Measurements from ENCODE around the gene FAM53B.
"Not testable (repeated sequence)": the region's sequence is repeated elsewhere in the genome, so short reads cannot be mapped to it uniquely, and the experiment has no call there.

Gene FAM53B, protein sequence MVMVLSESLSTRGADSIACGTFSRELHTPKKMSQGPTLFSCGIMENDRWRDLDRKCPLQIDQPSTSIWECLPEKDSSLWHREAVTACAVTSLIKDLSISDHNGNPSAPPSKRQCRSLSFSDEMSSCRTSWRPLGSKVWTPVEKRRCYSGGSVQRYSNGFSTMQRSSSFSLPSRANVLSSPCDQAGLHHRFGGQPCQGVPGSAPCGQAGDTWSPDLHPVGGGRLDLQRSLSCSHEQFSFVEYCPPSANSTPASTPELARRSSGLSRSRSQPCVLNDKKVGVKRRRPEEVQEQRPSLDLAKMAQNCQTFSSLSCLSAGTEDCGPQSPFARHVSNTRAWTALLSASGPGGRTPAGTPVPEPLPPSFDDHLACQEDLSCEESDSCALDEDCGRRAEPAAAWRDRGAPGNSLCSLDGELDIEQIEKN

DNA sequence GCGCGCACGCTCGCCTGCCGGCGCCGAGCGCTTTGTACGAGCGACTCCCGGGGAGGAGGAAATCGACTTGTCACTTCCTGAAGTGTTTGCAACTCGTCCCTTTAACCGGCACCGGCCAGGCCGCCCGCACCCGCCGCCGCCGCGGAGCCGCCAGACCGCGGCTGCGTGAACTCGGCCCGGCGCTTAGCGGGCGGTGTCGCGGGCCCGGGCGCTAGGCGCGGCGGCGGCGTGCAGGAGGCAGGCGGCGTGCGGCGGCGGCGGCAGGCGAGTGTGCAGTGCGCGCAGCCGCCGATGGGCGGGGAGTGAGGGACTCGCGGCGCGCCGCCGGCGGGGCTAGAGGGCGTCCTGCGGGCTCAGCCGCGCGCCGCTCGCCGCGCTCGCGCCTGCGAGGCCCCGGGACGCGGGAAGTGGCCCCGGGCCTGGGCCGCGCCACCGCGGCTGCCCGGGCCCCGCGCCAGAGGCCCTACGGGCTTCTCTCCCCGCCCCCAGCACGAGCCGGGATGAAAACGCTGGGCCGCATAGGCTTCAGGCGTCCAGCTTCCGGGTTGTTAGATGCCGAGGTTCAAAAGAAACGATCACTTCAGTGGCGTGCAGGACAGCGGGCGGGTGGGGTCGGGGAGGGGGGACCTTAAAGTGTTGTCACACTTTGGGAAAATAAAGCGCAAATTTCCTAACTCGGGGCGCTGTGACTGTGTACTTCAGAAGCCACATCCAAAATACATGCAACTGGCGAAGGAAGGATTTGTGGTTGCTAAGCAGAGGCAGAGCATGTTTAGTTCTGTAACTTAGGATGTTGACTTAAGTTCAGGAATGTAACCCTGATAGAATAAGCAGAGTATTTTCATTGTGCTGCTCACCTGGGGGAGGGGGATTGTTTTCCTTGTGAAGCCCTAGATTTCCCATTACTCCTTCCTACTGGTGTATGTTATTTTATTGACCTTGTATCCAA lies at the start of gene FAM53B:
FAM53B (minus strand) TSS at position 277 of the 949 bp plus-strand sequence. CDS start 37,665 bp downstream, outside the sequence.
- Histone ChIP-seq H3K27ac (ENCODE audit: low read depth, low read length) (peak within 1 kb of the TSS; percentile 77), H3K4me1 (ENCODE audit: control insufficient read depth, insufficient read depth, low read length) (peaks cover 42% of the 10 kb centered on the region)

DNA sequence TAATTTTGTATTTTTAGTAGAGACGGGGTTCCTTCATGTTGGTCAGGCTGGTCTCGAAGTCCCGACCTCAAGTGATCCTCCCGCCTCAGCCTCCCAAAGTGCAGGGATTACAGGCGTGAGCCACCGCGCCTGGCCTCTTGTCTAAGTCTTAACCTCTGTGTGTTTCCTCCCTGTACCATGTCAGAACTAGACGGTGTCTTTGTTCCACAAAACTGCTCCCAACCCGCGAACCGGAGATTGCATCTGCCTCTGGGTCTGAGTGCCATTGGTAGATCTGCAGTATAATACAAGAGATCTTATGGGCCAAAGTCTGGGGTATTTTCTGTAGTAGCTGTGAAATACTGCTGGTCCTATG lies 48.8 kb upstream of the FAM53B start:
- no peak overlapping the region for H3K4me3 ChIP-seq (ENCODE audit: low read depth, low read length)
- peaks cover 15% of the 10 kb centered on the region for H3K36me3 ChIP-seq (ENCODE audit: control insufficient read depth, insufficient read depth, low read length)
- no peak overlapping the region for H3K27ac ChIP-seq (ENCODE audit: low read depth, low read length)
- H3K9ac ChIP-seq (ENCODE audit: low read depth, low read length), result no peak overlapping the region
- H3K9me3 ChIP-seq (ENCODE audit: control insufficient read depth, insufficient read depth, low read length), result no peaks in the 10 kb centered on the region
- H3K4me1 ChIP-seq (ENCODE audit: control insufficient read depth, insufficient read depth, low read length), result no peaks in the 10 kb centered on the region
- H3K27me3 ChIP-seq (ENCODE audit: control insufficient read depth, insufficient read depth, low read length), result no peaks in the 10 kb centered on the region

More for the DNA sequence above, at the start of gene FAM53B:
- H3K9me3 ChIP-seq (ENCODE audit: control insufficient read depth, insufficient read depth, low read length), result no peaks in the 10 kb centered on the region
- peak within 1 kb of the TSS; percentile 35; the same call in 1 of the 2 replicates for H3K9ac ChIP-seq (ENCODE audit: low read depth, low read length)
- peaks cover 15% of the 10 kb centered on the region; the same call in 1 of the 2 replicates for H3K36me3 ChIP-seq (ENCODE audit: control insufficient read depth, insufficient read depth, low read length)
- peaks cover 18% of the 10 kb centered on the region for H3K27me3 ChIP-seq (ENCODE audit: control insufficient read depth, insufficient read depth, low read length)
- peak within 1 kb of the TSS; percentile 69 for H3K4me3 ChIP-seq (ENCODE audit: low read depth, low read length)

DNA sequence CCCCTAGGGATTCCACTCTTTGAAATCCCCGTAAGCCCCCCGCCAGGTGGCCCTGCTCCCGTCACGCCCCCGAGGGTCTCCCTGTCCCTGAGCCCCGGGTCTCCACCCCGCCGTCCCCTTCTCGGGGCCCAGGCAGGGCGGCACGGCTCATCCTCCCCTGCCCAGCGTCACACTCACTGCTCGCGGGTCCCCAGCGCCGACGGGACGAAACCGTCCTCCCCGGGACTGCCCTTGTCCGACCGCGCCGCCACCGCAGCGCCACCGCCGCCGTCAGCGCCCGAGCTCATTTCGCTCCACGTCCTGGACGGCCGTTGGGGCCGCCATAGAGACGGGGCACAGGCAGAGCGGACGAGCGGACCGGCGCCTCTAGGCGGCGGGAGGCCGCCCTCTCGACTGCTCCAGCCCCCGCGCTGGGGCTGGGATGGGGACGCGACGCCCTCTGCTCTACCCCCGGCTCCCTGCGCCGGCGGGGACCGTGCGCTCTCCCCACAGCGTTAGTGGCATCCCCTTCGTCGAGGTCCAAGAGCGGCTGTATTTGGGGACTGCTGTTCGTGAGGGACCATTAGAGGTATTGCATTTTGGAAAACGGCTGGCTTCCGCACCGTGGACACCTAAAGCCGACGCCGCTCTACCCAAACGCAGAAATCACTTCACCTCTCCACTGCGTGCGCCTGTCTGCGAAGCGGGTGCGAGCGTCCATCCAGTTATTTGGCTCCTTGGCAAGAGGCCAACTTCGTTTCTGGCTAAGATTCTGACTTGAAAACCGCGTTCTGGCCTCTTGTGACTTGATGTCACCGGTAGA lies 47.6 kb upstream of the FAM53B start, which contains the start of gene EEF1AKMT2:
EEF1AKMT2 (minus strand) TSS at position 341 of the 802 bp plus-strand sequence; CDS start at position 287, 54 bp downstream.
- Histone ChIP-seq H3K27ac (ENCODE audit: low read depth, low read length) (peak within 1 kb of the TSS; percentile 89), H3K9ac (ENCODE audit: low read depth, low read length) (peak within 1 kb of the TSS; percentile 82), H3K4me1 (ENCODE audit: control insufficient read depth, insufficient read depth, low read length) (no peaks in the 10 kb centered on the region), H3K27me3 (ENCODE audit: control insufficient read depth, insufficient read depth, low read length) (no peaks in the 10 kb centered on the region), H3K36me3 (ENCODE audit: control insufficient read depth, insufficient read depth, low read length) (peaks cover 25% of the 10 kb centered on the region), H3K9me3 (ENCODE audit: control insufficient read depth, insufficient read depth, low read length) (no peaks in the 10 kb centered on the region), H3K4me3 (ENCODE audit: low read depth, low read length) (peak within 1 kb of the TSS; percentile 90)

DNA sequence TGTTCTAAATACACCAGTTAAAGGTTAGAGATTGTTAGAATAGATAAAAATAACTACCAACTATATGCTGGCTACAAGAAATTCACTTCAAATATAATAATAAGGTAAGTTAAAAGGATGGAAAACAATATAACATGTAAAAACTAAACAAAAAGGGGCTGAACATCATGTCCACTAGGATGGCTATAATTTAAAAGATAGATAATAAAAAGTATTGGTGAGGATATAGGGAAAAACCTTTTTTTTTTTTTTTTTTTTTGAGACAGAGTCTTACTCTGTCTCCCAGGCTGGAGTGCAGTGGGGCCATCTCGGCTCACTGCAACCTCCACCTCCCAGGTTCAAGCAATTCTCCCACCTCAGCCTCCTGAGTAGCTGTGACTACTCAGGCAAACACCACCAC lies 38.7 kb upstream of the FAM53B start:
- not testable (repeated sequence) for H3K4me1 ChIP-seq (ENCODE audit: control insufficient read depth, insufficient read depth, low read length); H3K4me3 ChIP-seq (ENCODE audit: low read depth, low read length); H3K27me3 ChIP-seq (ENCODE audit: control insufficient read depth, insufficient read depth, low read length); H3K27ac ChIP-seq (ENCODE audit: low read depth, low read length); H3K9ac ChIP-seq (ENCODE audit: low read depth, low read length); H3K9me3 ChIP-seq (ENCODE audit: control insufficient read depth, insufficient read depth, low read length)
- H3K36me3 ChIP-seq (ENCODE audit: control insufficient read depth, insufficient read depth, low read length), result peaks cover 53% of the 10 kb centered on the region

DNA sequence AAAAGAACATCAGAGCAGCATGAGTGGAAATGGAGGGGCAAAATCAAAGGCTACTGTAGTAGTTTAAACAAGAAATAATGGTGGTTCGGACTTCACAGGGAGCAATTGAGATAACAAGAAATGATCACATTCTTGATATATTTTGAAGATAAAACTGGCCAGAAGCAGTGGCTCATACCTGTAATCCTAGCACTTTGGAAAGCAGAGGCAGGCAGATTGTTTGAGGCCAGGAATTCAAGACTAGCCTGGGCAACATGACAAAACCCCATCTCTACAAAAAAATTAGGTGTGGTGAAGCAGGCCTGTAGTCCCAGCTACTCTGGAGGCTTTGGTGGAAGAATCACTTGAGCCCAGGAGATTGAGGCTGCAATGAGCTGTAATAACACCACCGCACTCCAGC lies 24.6 kb upstream of the FAM53B start:
- H3K36me3 ChIP-seq (ENCODE audit: control insufficient read depth, insufficient read depth, low read length), result peaks cover 62% of the 10 kb centered on the region
- no peak overlapping the region for H3K9ac ChIP-seq (ENCODE audit: low read depth, low read length)
- no peaks in the 10 kb centered on the region for H3K4me1 ChIP-seq (ENCODE audit: control insufficient read depth, insufficient read depth, low read length)
- H3K27ac ChIP-seq (ENCODE audit: low read depth, low read length), result no peak overlapping the region
- H3K27me3 ChIP-seq (ENCODE audit: control insufficient read depth, insufficient read depth, low read length), result no peaks in the 10 kb centered on the region
- H3K4me3 ChIP-seq (ENCODE audit: low read depth, low read length), result no peak overlapping the region
- H3K9me3 ChIP-seq (ENCODE audit: control insufficient read depth, insufficient read depth, low read length), result no peaks in the 10 kb centered on the region

DNA sequence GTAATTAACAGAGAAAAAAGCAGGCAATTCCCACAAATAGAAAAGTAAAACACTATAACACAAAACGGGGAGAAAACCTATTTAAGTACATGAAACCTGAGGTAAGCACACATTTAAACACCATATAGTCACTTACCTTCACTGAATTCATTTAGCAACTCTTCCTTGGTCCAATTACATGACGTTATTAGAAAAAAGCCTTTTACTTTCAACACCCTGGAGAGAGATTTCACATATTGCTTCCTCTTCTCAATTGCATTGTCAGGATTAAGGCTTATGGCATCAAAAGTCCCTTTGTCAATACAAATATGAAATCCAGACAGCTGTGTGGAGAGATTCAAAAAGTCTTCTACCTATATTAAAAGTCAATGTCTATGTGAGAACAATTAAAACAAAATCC lies 21.1 kb upstream of the FAM53B start:
- Histone ChIP-seq H3K4me1 (ENCODE audit: control insufficient read depth, insufficient read depth, low read length) (no peaks in the 10 kb centered on the region), H3K4me3 (ENCODE audit: low read depth, low read length) (no peak overlapping the region), H3K9me3 (ENCODE audit: control insufficient read depth, insufficient read depth, low read length) (no peaks in the 10 kb centered on the region), H3K27me3 (ENCODE audit: control insufficient read depth, insufficient read depth, low read length) (no peaks in the 10 kb centered on the region), H3K36me3 (ENCODE audit: control insufficient read depth, insufficient read depth, low read length) (peaks cover 66% of the 10 kb centered on the region), H3K27ac (ENCODE audit: low read depth, low read length) (no peak overlapping the region), H3K9ac (ENCODE audit: low read depth, low read length) (no peak overlapping the region)

DNA sequence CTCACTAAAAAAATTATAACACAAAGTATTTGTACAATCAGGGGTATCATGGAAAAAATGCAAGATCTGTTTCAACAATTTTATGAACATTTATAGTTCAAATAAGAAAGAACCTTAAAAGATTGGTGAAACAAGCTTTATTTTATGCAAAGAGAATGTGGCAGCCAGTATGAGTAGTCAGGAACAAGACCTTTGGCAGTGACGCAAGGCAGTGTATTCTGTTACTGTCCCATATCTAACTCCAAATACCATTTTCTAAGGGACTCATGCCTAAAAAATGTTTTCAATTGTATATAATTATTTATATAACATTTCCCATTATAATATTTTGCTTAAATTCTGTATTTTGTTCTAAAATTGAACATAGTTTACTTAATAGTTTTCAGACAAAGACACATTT lies 19.1 kb upstream of the FAM53B start:
- H3K27me3 ChIP-seq (ENCODE audit: control insufficient read depth, insufficient read depth, low read length), result no peaks in the 10 kb centered on the region
- H3K4me1 ChIP-seq (ENCODE audit: control insufficient read depth, insufficient read depth, low read length), result peaks cover 5% of the 10 kb centered on the region; the same call in 1 of the 2 replicates
- H3K9me3 ChIP-seq (ENCODE audit: control insufficient read depth, insufficient read depth, low read length), result no peaks in the 10 kb centered on the region
- H3K36me3 ChIP-seq (ENCODE audit: control insufficient read depth, insufficient read depth, low read length), result peaks cover 77% of the 10 kb centered on the region
- no peak overlapping the region for H3K9ac ChIP-seq (ENCODE audit: low read depth, low read length)
- H3K27ac ChIP-seq (ENCODE audit: low read depth, low read length), result no peak overlapping the region
- no peak overlapping the region for H3K4me3 ChIP-seq (ENCODE audit: low read depth, low read length)

DNA sequence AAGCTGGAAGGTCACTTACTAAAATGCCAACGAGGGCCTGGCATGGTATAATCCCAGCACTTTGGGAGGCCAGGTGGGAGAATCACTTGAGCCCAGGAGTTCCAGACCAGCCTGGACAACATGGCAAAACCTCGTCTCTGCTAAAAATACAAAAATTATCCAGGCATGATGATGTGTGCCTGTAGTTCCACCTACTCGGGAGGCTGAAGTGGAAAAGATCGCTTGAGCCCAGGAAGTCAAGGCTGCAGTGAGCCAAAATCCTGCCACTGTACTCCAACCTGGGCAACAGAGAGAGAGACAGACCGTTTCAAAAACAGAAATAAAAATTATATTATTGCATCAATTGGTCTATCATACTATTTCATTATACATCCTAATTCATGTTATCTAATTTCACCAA lies 18.1 kb upstream of the FAM53B start:
- Histone ChIP-seq H3K27ac (ENCODE audit: low read depth, low read length) (no peak overlapping the region), H3K27me3 (ENCODE audit: control insufficient read depth, insufficient read depth, low read length) (no peaks in the 10 kb centered on the region), H3K4me1 (ENCODE audit: control insufficient read depth, insufficient read depth, low read length) (peaks cover 15% of the 10 kb centered on the region), H3K36me3 (ENCODE audit: control insufficient read depth, insufficient read depth, low read length) (peaks cover 72% of the 10 kb centered on the region), H3K9ac (ENCODE audit: low read depth, low read length) (no peak overlapping the region), H3K9me3 (ENCODE audit: control insufficient read depth, insufficient read depth, low read length) (no peaks in the 10 kb centered on the region), H3K4me3 (ENCODE audit: low read depth, low read length) (no peak overlapping the region)

DNA sequence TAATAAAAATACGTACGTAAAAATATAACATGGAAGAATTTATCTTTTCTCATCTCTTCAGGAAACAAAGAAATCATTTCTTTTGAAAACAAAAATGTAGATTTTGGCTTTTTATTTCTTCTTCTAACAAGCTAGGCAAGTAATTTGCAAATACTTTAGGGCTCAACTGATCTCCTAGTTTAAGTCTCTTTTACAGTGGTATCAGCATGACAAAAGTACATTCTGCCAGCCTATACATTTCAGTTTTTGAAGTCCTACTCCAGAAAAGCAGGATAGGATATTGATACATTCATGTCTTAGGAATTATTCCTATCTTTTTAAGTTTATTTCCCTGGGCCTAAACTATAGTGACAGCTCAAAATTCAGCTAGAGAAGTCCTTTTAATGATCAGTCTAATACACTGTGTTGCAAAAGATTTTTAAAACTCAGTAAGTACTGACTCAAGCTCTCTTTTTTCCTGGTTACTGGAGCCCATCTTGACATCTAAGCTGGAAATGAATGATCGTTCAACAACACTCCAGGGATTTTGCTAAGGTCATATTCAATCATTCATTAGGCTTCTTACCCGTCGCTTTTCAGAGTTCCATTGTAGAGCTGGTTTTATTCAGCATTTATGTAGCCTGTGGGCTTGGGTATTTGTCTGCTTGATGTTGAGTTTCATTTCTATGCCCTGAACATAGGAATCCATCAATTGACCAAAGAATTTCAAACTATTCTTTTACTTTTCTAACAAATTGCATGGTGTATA lies 12.2 kb upstream of the FAM53B start:
- H3K27me3 ChIP-seq (ENCODE audit: control insufficient read depth, insufficient read depth, low read length), result no peaks in the 10 kb centered on the region
- no peaks in the 10 kb centered on the region for H3K9me3 ChIP-seq (ENCODE audit: control insufficient read depth, insufficient read depth, low read length)
- peaks cover 35% of the 10 kb centered on the region for H3K4me1 ChIP-seq (ENCODE audit: control insufficient read depth, insufficient read depth, low read length)
- no peak overlapping the region for H3K9ac ChIP-seq (ENCODE audit: low read depth, low read length)
- peak overlapping the region; percentile 52 for H3K27ac ChIP-seq (ENCODE audit: low read depth, low read length)
- no peak overlapping the region; the same call in 1 of the 2 replicates for H3K4me3 ChIP-seq (ENCODE audit: low read depth, low read length)
- H3K36me3 ChIP-seq (ENCODE audit: control insufficient read depth, insufficient read depth, low read length), result peaks cover 48% of the 10 kb centered on the region

DNA sequence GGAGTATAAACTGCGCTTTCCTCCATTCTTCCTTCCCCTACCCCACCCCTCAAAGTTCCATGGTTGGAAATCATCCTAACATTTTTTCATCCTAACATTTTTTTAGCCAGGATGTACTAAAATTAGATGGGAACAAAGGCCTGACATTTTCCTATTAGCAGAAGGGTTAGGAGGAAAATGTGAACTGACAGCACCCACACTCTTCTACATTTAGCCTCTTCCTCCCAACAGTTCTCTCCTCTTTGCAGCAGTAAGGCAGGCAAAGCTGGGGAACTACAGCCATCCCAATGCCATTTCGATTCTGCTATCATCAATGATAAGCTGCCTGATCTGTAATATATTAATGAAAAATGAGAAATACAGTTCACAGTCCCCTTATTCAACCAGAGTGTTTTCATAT lies 11.4 kb upstream of the FAM53B start:
- H3K9ac ChIP-seq (ENCODE audit: low read depth, low read length), result no peak overlapping the region
- no peaks in the 10 kb centered on the region for H3K27me3 ChIP-seq (ENCODE audit: control insufficient read depth, insufficient read depth, low read length)
- H3K4me1 ChIP-seq (ENCODE audit: control insufficient read depth, insufficient read depth, low read length), result peaks cover 35% of the 10 kb centered on the region
- H3K36me3 ChIP-seq (ENCODE audit: control insufficient read depth, insufficient read depth, low read length), result peaks cover 41% of the 10 kb centered on the region
- no peaks in the 10 kb centered on the region for H3K9me3 ChIP-seq (ENCODE audit: control insufficient read depth, insufficient read depth, low read length)
- no peak overlapping the region for H3K4me3 ChIP-seq (ENCODE audit: low read depth, low read length)
- H3K27ac ChIP-seq (ENCODE audit: low read depth, low read length), result no peak overlapping the region

Measured in HUES48 (cell line).